Measurements from ENCODE around the gene CD99L2.

CD99L2 gene

GRCh38 chrX:150905293-150905692, 6.8 kb upstream of the CD99L2 start:
- no peak for ATAC-seq
- no peak for TF ChIP-seq ZFP30 (CRISPR knock-in tag; IDR thresholded peaks at IDR 0.05)
- TF ChIP-seq CSDC2 (CRISPR knock-in tag; IDR thresholded peaks at IDR 0.05) = no peak
- TF ChIP-seq RARB (CRISPR knock-in tag; IDR thresholded peaks at IDR 0.05) = no peak
- TF ChIP-seq ISL1 (CRISPR knock-in tag; IDR thresholded peaks at IDR 0.05) = no peak
- no peak for TF ChIP-seq PPARA (CRISPR knock-in tag; IDR thresholded peaks at IDR 0.05; ENCODE audit: borderline replicate concordance)
- no peak for TF ChIP-seq ZFP3 (CRISPR knock-in tag; IDR thresholded peaks at IDR 0.05)
- TF ChIP-seq TOX (CRISPR knock-in tag; IDR thresholded peaks at IDR 0.05; ENCODE audit: borderline replicate concordance) = no peak

- no peak for TF ChIP-seq ZNF565 (CRISPR knock-in tag; conservative IDR thresholded peaks at IDR 0.05; ENCODE audit: low read depth)
- TF ChIP-seq RARB (CRISPR knock-in tag; IDR thresholded peaks at IDR 0.05) = no peak
- TF ChIP-seq POU6F1 (CRISPR knock-in tag; IDR thresholded peaks at IDR 0.05; ENCODE audit: borderline replicate concordance, low read depth) = no peak
- no peak for ATAC-seq
Measured at GRCh38 chrX:150903110-150903508, 4.6 kb upstream of the CD99L2 start.

GRCh38 chrX:150902434-150903109, 4.1 kb upstream of the CD99L2 start:
- no peak for TF ChIP-seq ESRRG (CRISPR knock-in tag; IDR thresholded peaks at IDR 0.05)
- TF ChIP-seq RARB (CRISPR knock-in tag; IDR thresholded peaks at IDR 0.05) = no peak
- TF ChIP-seq CSDC2 (CRISPR knock-in tag; IDR thresholded peaks at IDR 0.05) = no peak
- TF ChIP-seq CREB5 (CRISPR knock-in tag; IDR thresholded peaks at IDR 0.05; ENCODE audit: low read depth) = no peak
- TF ChIP-seq OSR1 (CRISPR knock-in tag; IDR thresholded peaks at IDR 0.05) = no peak
- no peak for TF ChIP-seq ZC3H10 (CRISPR knock-in tag; IDR thresholded peaks at IDR 0.05)
- no peak for ATAC-seq

GRCh38 chrX:150899191-150899757, 806 bp upstream of the CD99L2 start:
- TF ChIP-seq RARB (CRISPR knock-in tag; IDR thresholded peaks at IDR 0.05) = no peak
- TF ChIP-seq ESRRG (CRISPR knock-in tag; IDR thresholded peaks at IDR 0.05) = no peak
- no peak for TF ChIP-seq ZC3H10 (CRISPR knock-in tag; IDR thresholded peaks at IDR 0.05)
- TF ChIP-seq OSR1 (CRISPR knock-in tag; IDR thresholded peaks at IDR 0.05) = no peak
- TF ChIP-seq ZNF8 (CRISPR knock-in tag; IDR thresholded peaks at IDR 0.05) = no peak
- no peak for TF ChIP-seq TCF4 (CRISPR knock-in tag; IDR thresholded peaks at IDR 0.05; ENCODE audit: borderline replicate concordance)
- no peak for TF ChIP-seq POU6F1 (CRISPR knock-in tag; IDR thresholded peaks at IDR 0.05; ENCODE audit: borderline replicate concordance, low read depth)
- TF ChIP-seq GLIS3 (CRISPR knock-in tag; IDR thresholded peaks at IDR 0.05) = no peak
- no peak for TF ChIP-seq TOX (CRISPR knock-in tag; IDR thresholded peaks at IDR 0.05; ENCODE audit: borderline replicate concordance)
- TF ChIP-seq CSRNP3 (CRISPR knock-in tag; IDR thresholded peaks at IDR 0.05) = no peak
- TF ChIP-seq CSDC2 (CRISPR knock-in tag; IDR thresholded peaks at IDR 0.05) = no peak
- peak; percentile 55 for ATAC-seq

GRCh38 chrX:150897421-150898320, 797 bp downstream of the CD99L2 start:
- ATAC-seq = no peak
- no peak for TF ChIP-seq ZC3H10 (CRISPR knock-in tag; IDR thresholded peaks at IDR 0.05)
- TF ChIP-seq PPARA (CRISPR knock-in tag; IDR thresholded peaks at IDR 0.05; ENCODE audit: borderline replicate concordance) = no peak
- no peak for TF ChIP-seq GLIS3 (CRISPR knock-in tag; IDR thresholded peaks at IDR 0.05)
- TF ChIP-seq BACH2 (CRISPR knock-in tag; IDR thresholded peaks at IDR 0.05; ENCODE audit: borderline replicate concordance) = no peak
- no peak for TF ChIP-seq ESRRG (CRISPR knock-in tag; IDR thresholded peaks at IDR 0.05)
- TF ChIP-seq ZNF8 (CRISPR knock-in tag; IDR thresholded peaks at IDR 0.05) = no peak
- TF ChIP-seq RARB (CRISPR knock-in tag; IDR thresholded peaks at IDR 0.05) = no peak
- no peak for TF ChIP-seq TCF4 (CRISPR knock-in tag; IDR thresholded peaks at IDR 0.05; ENCODE audit: borderline replicate concordance)
- no peak for TF ChIP-seq ZFP3 (CRISPR knock-in tag; IDR thresholded peaks at IDR 0.05)
- no peak for TF ChIP-seq CREB5 (CRISPR knock-in tag; IDR thresholded peaks at IDR 0.05; ENCODE audit: low read depth)
- no peak for TF ChIP-seq PATZ1 (CRISPR knock-in tag; IDR thresholded peaks at IDR 0.05; ENCODE audit: borderline replicate concordance)
- TF ChIP-seq SNAI2 (CRISPR knock-in tag; IDR thresholded peaks at IDR 0.05) = no peak
- no peak for TF ChIP-seq ARNTL (CRISPR knock-in tag; IDR thresholded peaks at IDR 0.05; ENCODE audit: borderline replicate concordance, low read depth)
- TF ChIP-seq ZFP30 (CRISPR knock-in tag; IDR thresholded peaks at IDR 0.05) = no peak
- TF ChIP-seq CSDC2 (CRISPR knock-in tag; IDR thresholded peaks at IDR 0.05) = no peak
